HG03175 (cell line): Measurements from ENCODE around the gene FAM90A1.
"Not testable (repeated sequence)": the region's sequence is repeated elsewhere in the genome, so short reads cannot be mapped to it uniquely, and the experiment has no call there.

Experiments
- ATAC-seq: cut with Tn5 transposase; IDR thresholded peaks from one replicate; pipeline ENCODE4 v1.9.1; 2021; ENCODE audit warnings: mild to moderate bottlenecking, moderate library complexity; ENCODE audit not compliant: unreplicated experiment

FAM90A1 gene, protein sequence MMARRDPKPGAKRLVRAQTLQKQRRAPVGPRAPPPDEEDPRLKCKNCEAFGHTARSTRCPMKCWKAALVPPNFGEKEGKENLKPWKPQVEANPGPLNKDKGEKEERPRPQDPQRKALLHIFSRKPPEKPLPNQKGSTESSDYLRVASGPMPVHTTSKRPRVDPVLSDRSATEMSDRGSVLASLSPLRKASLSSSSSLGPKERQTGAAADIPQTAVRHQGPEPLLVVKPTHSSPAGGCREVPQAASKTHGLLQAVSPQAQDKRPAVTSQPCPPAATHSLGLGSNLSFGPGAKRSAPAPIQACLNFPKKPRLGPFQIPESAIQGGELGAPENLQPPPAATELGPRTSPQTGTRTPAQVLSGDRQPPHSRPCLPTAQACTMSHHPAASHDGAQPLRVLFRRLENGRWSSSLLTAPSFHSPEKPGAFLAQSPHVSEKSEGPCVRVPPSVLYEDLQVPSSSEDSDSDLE

DNA sequence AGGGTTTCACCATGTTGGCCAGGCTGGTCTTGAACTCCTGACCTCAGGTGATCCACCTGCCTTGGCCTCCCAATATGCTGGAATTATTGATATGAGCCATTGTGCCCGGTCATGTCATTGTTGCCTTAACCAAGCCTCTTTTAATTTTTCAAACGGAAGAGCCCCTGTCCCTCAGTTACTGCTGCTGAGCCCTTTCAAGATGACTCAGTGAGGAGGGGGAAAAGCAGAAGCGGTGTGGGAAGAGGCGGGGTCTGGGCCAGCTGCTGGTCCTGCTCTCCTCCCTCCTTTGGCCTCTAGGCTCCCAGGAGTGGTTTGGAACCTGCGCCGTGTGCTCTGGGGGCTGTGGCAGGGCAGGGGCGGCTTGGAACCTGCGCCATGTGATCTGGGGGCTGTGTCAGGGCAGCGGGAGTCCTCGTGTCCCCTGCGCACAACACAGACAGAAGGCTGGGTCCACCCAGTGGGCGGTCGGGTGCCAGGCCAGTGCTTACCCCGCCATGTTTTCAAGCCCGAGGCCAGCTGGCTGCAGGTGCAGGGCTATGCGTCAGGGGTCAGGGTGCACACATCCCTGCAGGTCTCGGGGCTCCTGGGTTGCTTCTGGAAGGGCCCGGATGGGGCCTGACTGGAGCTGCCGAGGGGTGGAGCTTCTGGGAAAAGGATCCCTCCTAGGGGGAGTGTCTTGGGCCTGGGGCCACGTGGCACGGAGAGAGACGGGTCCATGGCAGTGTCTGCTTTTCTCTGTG, at the start of gene FAM90A1:
TSS of gene FAM90A1 (minus strand) at position 627 of the 740 bp plus-strand sequence. CDS start 2,786 bp downstream, outside the sequence.
- ATAC-seq: not testable (repeated sequence)

DNA sequence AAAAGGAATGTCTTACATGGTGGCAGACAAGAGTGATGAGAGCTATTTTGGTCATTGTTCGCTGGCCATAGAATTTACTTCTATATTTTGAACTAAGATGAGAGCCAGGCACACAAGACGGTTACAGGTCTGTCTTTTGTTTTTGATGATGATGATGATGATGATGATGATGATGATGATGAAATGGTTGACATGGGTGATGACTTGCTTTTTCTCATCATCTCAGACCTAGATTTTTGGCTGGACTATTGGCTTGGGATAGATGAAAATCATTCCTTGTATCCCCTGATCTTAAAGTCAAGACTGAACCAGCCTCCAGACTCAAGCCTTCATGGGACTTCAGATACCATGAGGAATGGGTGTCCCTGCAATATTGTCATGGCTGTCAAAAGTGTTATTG, 49.0 kb upstream of the FAM90A1 start:
- not testable (repeated sequence) for ATAC-seq

DNA sequence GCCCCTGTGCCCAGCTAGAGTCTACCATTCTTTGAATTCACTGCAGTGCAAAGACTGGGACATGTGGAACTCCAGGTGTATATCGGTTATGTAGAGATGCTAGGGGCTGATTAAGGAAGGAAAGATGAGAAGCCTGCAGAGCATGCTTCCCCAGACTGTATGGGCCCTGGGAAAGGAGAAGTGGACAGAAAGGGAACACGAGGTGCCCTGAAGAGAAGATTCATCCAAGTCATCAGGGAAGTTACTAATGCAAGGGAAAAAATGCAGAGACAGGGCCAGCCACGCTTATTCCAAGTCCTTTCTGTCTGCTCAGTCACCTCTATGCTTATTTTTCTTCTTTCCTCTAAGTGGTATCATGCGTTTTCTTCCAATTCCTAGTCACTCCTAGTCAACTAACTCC, 39.3 kb upstream of the FAM90A1 start:
- ATAC-seq: not testable (repeated sequence)

DNA sequence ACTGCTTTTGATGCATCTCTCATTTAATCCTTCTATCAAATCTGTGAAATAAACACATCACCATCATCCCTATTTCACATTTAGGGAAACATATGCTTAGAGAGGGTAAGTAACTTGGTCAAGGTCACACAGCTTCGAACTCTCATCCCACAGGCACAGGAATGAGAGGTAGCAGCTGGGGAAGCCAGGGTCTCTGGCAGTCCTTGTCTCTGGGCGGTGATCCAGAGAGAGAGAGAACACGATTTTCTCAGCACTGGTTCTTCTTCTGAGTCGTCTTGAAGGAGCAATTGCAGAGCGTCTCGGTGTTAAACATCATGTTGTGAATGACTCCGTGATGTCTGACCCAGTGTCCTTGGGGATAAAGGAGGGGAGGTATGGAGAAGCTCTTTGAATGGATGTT, 36.8 kb upstream of the FAM90A1 start:
- not testable (repeated sequence) for ATAC-seq

DNA sequence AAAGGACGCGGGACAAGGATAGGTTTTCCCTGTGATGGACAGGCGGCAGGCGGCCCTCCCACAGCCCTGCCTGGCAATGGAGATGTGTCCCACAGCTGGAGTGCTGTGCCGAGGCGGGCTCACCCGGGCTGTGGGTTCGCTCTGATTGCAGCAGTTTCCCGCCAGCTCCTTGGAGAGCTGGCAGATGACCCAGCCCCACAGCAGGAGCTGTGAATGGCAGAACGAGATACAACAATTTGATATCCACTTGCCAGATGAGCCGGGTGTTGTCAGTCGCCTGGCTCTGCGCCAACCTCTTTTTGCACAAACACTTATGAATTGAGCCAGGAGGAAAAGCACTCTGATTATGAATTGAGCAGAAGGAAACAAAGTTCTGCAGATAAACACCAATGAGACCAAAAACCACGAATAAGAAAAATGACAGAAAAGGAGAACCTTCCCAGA, 33.7 kb upstream of the FAM90A1 start:
- not testable (repeated sequence) for ATAC-seq

DNA sequence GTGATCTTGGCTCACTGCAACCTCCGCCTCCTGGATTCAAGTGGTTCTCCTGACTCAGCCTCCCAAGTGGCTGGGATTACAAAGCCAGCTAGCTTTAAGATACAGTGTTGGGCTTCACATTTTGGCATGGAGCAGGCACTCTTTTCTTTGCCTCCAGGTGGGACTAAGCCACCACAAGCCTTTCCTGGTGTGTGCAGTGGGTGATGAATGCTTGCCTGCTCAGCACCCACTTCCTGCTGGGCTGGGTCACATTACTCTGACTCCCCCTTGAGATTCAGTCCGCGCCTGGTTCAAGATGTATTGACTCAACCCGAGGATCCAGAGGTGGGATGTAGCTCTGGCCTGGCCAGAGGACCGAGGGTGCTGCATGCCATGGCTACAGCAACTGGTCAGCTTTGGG, 28.9 kb upstream of the FAM90A1 start:
- ATAC-seq: not testable (repeated sequence)

DNA sequence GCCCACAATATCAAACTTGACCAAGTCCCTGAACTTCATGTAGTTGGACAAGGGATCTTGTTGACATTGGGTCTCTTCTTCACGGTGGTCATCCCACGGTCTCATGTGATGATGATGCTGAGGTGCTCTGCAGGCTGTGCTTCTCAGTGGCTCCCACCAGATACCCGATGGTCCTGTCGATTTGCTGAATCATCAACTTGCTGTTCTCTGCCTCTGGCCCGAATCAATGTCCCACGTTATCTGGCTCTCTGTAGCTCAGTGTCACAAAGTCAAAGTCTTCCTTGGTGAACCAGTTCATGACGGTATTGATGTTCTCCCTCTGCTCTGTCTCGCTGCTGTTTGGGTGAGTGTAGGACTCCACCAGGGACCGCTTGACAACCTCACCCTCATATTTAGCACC, 27.3 kb upstream of the FAM90A1 start:
- not testable (repeated sequence) for ATAC-seq

DNA sequence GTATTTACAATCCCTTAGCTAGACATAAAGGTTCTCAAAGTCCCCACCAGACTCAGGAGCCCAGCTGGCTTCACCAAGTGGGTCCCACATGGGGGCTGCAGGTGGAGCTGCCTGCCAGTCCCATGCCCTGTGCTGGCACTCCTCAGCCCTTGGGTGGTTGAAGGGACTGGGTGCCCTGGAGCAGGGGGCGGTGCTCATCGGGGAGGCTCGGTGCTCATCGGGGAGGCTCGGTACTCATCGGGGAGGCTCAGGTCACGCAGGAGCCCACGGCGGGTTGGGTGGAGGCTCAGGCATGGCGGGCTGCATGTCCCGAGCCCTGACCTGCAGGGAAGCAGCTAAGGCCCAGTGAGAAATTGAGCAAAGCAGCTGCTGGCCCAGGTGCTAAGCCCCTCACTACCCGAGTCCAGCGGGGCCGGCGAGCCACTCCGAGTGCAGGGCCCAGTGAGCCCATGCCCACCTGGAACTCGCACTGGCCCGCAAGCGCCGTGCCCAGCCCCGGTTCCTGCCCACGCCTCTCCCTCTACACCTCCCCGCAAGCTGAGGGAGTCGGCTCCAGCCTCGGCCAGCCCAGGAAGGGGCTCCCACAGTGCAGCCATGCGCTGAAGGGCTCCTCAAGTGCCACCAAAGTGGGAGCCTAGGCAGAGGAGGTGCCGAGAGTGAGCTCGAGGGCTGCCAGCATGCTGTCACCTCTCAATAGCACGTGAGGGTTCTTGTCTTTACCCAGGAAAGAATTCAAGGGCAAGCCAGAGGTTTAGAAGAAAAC, 24.8 kb upstream of the FAM90A1 start:
- not testable (repeated sequence) for ATAC-seq

DNA sequence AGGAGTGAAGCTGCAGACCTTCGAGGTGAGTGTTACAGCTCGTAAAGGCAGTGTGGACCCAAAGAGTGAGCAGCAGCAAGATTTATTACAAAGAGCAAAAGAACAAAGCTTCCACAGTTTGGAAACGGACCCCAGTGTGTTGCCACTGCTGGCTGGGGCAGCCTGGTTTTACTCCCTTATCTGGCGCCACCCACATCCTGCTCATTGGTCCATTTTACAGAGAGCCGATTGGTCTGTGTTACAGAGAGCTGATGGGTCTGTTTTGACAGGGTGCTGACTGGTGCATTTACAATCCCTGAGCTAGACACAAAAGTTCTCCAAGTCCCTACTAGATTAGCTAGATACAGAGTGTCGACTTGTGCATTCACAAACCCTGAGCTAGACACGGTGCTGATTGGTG, 24.2 kb upstream of the FAM90A1 start:
- ATAC-seq: not testable (repeated sequence)

DNA sequence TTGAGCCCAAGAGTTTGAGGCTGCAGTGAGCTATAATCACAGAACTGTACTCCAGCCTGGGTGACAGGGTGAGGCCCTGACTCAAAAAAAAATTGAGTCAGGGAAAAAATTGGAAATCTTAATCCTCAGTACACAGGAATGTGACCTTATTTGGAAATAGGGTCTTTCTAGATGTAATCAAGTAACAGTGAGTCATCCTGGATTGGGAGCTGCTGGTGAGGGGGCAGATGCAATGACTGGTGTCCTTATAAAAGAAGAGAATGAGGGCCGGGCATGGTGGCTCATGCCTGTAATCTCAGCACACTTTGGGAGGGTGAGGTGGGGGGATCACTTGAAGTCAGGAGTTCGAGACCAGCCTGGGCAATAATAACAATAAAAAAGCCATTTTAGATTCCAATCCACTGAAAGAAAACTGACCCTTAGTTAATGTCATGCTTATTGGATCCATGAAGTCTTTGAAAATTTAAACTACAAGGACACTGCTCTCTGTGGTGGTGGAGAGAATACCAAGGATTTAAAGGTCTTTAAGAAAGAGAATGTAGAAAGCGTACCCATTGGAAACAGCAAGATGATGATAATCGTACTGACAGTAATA, 19.6 kb upstream of the FAM90A1 start:
- ATAC-seq: not testable (repeated sequence)

DNA sequence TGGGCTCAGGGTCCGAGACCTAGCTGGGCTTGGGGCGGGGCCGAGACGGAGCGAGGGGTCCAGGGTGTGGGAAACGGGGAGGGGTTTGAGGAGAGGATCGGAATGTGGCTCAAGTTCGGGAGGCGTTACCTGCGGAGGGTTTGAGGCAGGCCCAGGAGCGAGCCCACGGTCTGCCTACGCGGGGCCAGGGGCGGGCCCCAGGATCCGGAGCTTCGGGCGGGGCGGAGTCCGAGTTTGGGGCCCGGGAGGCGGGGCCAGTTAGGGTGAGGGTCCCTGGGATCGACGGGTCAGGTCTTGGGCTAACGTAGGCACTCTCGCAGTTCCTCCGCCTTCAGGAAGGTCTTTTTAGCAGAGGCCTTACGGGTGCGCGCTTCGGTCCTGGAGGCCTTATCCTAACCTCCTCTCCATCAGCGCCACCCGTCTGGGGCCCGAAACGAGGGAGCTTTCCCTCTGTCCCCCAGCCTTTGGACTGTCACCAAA, 16.3 kb upstream of the FAM90A1 start:
- ATAC-seq: not testable (repeated sequence)

DNA sequence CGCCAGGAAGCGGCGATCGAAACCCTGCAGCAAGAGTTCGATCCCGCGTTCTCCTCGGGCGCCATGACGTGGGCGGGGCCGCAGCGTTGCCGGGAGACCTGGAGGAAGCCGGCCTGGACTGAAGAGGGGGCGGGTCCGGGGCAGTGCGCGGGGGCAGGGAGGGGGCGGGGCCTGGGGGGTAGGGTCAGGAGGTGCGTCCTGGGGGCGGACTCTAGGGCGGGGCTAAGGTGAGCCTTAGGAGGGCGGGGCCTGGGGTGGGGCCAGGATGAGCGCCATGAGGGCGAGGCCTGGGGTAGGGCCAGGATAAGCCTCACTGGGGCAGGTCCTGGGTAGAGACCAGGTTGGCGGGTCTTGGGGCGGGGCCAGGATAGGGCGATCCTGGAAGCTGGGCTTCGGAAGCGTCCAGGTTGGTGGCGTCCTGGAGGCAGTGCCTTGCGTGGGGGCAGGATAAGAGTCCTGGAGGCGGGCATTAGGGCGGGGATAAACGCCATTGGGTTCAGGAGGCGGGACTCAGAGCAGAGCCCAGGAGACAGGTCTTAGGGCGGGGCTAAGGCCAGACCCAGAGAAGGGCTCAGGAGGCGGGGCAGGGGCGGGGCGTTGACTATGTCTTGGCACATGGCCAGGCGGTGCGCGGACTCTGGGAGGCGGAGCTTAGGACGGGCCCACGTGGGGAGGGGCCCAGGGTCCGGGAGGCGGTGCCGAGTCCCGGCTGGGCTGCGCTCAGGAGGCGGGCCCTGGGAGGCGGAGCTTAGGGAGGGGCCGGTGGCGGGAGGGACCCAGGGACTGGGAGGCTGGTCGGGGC, 15.7 kb upstream of the FAM90A1 start:
- peak; percentile 93 for ATAC-seq

DNA sequence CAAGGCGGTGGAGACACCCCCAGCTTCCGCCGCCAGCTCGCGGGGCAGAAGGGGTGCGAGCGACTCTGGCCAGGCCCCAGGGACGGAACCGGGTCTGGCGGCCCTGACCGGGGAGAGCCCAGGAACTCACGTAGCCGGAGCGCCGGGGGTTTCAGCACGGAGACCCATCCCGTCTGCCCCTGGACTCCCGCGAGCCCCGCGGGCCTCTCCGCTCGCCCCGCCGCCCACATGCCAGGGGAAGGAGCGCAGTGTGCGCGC, 15.1 kb upstream of the FAM90A1 start:
- not testable (repeated sequence) for ATAC-seq

DNA sequence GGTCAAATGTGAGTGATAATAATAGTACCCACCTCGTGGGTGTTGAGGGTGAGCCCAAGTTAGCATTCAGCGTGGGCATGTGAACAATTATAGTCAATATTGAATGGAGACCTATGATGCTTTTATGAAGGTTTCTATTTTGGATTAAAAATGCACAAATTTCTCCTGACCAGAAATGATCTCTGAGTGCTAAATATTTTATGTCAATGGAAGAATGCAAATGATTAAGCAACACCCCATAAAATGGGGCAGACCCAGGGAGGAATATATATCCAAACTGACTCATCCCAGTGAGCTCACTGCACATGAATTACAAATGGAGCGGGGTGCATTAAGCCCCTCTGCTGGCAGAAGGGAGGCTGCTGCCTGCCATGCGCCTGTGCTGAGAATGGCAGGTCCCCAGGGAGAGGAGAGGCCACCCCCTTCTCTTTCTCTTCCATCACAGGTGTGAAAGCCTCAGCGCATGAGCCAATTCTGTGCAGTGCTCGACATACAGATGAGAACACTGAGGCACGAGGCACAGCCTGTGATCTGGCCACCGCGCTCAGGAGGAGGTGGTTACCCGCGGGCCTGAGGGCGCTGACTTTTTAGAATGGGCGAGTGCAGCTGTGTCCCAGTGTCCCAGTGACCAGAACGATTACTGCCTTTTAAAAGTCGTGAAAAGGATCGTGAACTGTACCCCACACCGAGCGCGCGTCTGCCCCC, 14.7 kb upstream of the FAM90A1 start:
- ATAC-seq: not testable (repeated sequence)

DNA sequence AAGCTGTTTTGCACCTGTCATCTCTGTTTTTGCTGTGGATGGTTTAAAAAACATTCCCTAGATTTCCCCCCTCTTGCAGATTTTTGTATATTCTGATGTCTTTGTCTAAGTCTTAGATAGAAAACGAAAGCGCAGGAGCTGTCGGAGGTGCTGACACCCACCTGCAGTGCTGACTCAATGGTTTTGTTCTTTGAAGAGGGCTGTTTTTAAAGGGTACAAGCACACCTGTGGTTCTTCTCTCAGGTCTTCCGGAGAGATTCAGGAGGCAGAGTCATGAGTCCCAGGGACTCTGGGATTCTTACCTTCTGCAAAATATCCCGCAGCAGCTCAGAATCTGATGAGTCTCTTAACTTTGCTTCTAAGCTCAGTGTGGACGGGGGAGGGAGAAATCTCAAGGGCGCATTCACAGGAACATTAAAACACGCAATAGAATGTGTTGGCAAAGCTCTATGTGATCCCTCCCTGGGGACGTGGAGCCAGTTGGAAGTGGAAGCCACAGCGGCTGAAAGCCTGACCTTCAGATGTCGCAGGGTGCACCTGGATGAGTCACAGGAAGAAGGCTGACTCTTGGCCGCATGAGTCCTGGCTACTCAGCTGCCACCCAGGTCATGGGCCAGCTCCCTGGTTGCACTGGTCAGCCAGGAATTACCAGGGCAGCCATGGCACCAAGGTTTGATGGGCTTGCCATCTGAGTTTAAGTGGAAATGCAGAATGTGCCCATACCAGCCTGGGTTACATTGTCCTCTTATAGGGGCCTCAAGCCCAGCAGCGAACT, 13.1 kb upstream of the FAM90A1 start:
- not testable (repeated sequence) for ATAC-seq

DNA sequence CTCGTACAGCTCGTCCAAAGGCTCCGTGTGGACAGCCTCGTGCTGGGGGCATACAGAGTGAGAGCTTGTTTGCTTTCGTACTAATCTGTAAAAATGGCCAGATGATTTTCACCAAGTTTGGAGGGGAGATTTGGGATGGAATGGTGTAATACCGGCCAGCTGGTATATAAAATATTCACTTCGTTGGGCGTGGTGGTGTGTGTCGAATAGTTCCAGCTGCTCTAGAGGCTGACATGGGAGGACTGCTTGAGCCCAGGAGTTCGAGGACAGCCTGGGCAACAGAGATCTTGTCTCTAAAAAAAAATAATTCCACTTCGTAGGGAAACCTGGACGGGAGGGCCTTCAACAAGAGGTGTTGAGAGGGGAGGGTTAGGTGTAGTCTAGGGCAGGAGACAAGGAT, 9.6 kb upstream of the FAM90A1 start:
- not testable (repeated sequence) for ATAC-seq

DNA sequence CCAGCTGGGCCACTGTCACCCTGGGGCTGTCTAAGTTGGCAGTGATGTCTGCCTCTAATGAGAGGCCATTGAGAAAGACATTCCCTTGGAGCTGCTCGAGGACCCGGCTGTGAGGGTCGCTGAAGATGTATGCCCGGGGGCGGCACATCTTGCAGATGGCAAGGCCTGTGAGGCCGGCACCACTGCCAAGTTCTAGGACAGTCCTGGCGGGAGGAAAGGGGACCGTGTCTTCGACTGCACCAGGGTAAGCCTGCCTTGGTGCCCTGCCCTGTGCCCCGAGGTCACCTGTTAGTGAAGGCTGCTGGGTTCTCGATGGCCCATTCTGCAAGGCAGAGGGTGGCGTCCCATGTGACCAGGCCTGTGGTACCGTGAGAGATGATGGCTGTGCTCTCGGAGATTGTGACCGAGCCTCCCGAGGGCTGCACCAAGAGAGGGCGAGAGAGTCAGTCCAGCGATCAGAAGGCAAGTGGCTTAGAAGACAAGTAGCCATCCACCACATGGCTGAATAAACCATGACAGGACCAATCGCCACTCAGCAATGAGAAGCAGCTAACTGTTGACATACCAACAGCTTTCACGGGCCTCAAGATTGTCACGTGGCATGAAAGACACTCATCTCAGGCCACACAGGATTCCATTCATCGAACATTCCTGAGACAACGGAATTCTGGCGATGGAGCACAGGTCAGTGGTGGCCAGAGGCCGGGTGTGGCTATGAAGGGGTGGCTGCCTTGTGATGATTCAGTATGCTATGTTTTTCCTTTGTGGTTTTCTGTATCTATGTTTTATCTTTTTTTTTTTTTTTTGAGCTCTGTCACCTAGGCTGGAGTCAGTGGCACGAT, 8.1 kb upstream of the FAM90A1 start:
- ATAC-seq: not testable (repeated sequence)

DNA sequence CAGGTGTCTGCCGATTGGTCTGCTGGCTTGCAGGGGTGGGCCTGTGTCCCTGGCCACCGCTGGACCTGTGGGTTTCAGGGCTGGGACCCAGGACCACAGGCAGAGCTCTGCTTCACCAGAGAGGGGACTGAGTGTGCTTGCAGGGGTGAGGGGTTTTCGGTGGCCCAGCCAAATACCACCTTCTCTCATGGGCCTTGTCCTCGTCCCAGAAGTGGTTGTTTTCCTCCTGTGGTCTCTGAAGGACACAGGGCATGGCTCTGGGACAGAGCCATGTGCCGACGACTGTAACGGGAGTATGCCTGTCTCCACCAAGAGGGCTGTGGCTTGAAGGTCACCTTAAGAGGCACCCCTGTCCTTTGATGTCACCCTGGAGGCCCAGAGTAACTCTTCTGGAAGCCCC, 7.3 kb upstream of the FAM90A1 start:
- ATAC-seq: not testable (repeated sequence)
